GM13976 (cell line): ENCODE measurements around the gene ARL5A.
"Not testable (repeated sequence)": the region's sequence is repeated elsewhere in the genome, so short reads cannot be mapped to it uniquely, and the experiment has no call there.

Experiments
- DNase-seq: peaks from one replicate; pipeline ENCODE4 v3.0.0; 2012; ENCODE audit warnings: low spot score
- in situ Hi-C: fragments of 300-500 bp; cut with MboI; formaldehyde crosslinking; loops from one replicate; pipeline ENCODE4 v1.12.0; 2022; ENCODE audit warnings: low sequenced_read_pairs, mixed read lengths, inconsistent platforms; ENCODE audit not compliant: unreplicated experiment
- TF ChIP-seq, protein P1 (sequence below): IDR thresholded peaks from 2 replicates; pipeline ENCODE4 v1.5.1; 2012; ENCODE audit warnings: borderline replicate concordance, mild to moderate bottlenecking; ENCODE audit not compliant: insufficient read depth; ENCODE audit errors: extremely low read depth, missing control alignments, control extremely low read depth

ARL5A gene

DNA sequence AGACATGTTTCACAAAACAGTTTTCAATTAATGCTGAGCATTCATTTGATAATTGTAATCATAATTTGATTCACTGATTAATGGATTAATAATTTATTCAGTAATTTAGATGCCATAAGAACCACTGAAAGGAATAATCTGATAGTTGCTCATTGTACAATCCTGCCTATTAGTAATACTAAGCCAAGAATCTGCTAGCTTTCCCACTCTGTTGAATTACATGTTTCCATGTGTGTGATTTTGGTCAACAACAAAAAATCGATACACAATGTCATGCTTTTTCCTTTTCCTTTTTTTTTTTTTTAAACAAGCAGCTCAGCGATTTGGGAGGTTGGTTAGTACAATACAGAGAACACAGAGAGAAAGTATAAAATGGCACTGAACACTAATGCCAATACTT lies 25.9 kb downstream of the ARL5A start:
- TF ChIP-seq, protein P1, sequence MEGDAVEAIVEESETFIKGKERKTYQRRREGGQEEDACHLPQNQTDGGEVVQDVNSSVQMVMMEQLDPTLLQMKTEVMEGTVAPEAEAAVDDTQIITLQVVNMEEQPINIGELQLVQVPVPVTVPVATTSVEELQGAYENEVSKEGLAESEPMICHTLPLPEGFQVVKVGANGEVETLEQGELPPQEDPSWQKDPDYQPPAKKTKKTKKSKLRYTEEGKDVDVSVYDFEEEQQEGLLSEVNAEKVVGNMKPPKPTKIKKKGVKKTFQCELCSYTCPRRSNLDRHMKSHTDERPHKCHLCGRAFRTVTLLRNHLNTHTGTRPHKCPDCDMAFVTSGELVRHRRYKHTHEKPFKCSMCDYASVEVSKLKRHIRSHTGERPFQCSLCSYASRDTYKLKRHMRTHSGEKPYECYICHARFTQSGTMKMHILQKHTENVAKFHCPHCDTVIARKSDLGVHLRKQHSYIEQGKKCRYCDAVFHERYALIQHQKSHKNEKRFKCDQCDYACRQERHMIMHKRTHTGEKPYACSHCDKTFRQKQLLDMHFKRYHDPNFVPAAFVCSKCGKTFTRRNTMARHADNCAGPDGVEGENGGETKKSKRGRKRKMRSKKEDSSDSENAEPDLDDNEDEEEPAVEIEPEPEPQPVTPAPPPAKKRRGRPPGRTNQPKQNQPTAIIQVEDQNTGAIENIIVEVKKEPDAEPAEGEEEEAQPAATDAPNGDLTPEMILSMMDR: no peak
- DNase-seq: no peak
- in situ Hi-C loops: no loop called here

DNA sequence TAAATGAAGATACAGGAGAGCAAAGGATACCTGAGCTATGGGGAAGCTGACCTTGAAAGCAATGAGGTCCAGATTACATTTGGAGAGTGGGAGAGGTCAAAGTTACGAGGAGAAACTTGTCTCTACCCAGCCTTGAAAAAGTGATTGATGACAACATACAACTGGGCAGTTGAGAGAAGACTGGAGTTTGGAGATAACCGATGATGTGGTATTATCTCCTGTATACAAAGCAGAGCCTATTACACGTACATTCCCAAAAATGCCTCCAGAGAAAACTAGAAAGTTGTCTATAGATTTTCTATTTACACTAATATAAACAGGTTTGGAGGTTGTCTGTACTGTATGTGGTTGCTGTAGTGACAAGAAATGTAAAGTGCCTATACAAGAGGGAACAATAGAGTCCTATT lies 28.3 kb downstream of the ARL5A start:
- in situ Hi-C loops: no loop called here
- TF ChIP-seq, protein P1: no peak
- DNase-seq: no peak

DNA sequence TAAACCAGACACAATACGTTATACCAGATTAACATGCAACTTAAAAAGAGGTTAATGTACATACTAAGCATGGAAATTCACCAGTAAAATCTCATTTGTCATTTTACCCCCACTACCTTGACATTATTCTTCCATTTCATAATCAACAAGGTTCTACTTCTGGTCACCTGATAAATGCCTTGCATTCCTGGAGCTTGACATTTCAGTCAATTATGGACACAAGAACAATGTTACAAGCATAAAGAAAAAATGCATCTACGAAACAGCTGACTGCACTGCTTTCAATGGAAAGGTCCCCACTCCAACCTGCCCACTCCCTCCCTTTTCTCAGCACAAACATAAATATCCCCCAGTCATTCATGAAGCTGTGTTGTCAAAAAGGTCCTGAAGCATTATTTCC lies 31.4 kb downstream of the ARL5A start:
- DNase-seq: no peak
- TF ChIP-seq, protein P1: no peak
- in situ Hi-C loops: no loop called here

DNA sequence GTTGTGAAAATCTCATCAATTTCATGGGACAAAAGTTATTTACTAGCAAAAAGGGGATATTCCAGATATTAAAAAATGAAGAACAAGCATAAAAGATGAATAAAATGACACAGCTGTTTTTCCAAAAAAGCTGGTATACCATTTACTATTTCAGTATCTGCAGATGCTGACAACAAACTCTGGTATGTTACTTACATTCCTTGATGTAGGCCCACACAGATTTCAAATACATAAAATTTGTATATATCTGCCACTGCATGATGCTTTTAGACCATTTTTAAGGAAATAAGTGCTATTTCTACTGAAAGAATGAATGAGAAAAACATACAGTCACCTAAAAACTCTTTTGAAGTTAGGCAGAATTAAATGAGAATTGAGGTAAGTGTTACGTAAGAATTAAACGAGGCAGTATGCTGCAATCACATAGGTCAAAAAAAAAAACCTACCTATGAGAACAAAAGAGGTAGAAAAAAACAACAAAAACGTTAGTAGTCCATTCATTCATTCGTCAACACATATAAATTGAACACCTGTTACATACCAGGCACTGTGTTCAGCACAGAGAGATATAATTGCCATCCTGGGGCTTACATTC lies 32.5 kb downstream of the ARL5A start:
- no peak for DNase-seq
- in situ Hi-C loops: no loop called here
- TF ChIP-seq, protein P1: no peak

DNA sequence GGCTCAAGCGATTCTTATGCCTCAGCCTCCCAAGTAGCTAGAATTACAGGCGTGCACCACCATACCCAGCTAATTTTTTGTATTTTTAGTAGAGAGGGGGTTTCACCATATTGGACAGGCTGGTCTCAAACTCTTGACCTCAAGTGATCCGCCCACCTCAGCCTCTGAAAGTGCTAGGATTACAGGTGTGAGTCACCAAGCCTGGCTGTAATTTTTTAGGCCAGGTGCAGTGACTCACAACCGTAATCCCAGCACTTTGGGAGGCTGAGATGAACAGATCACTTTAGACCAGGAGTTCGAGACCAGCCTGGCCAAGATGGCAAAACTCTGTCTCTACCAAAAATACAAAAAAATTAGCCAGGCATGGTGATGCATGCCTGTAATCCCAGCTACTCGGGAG lies 33.8 kb downstream of the ARL5A start:
- in situ Hi-C loops, DNase-seq: not testable (repeated sequence)

DNA sequence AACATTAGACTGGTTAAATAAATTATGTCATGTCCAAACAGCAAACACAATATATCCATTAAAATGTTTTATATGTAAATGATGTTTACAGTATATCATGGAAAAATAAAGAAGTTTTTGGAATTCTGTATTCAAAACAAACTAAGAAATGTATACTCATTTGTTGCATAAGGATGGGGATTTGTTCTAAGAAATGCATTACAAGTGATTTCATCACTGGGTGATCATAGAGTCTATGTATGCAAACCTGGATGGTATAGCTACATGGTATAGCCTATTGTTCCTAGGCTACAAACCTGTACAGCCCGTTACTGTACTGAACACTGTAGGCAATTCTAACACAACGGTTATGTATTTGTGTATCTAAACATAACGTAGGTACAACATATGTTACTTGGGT lies 35.1 kb downstream of the ARL5A start:
- in situ Hi-C loops: no loop called here
- DNase-seq: no peak
- TF ChIP-seq, protein P1: no peak

DNA sequence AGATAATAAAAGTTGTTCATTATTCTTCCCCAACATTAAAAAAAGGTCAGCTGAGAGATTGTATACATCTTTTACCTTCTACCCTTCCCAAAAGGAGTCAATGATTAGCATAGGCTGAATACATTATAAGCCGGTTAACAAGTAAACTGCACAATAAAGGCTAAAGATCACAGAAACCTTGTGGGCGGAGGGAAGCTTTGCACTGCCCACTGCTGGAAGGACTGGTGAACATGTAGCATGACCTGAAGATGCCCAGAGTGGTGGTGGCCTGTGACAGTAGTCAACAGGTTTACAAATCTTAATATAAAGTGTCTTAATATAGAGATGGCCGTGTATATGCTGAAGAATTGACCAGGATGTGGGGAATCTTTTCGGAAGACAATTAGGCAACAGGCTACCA lies 35.6 kb downstream of the ARL5A start:
- TF ChIP-seq, protein P1: no peak
- DNase-seq: no peak
- in situ Hi-C loops: no loop called here

DNA sequence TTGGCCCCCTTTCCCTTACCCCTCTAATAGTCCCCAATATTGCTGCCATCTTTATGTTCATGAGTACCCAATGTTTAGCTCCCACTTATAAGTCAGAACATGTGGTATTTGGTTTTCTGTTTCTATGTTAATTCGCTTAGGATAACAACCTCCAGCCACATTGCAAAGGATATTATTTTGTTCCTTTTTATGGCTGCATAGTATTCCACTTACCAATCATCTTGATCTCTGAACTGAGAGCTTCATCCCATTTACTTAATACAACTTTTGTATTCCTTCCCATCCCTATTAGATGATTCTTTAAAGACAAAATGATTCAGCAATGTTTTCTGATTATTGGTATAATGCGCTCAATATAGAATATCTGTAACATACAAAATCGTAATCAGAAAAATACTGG lies 36.7 kb downstream of the ARL5A start:
- in situ Hi-C loops: no loop called here
- TF ChIP-seq, protein P1: no peak
- no peak for DNase-seq
